ENCODE data around the gene MIEN1.

Gene MIEN1

DNA sequence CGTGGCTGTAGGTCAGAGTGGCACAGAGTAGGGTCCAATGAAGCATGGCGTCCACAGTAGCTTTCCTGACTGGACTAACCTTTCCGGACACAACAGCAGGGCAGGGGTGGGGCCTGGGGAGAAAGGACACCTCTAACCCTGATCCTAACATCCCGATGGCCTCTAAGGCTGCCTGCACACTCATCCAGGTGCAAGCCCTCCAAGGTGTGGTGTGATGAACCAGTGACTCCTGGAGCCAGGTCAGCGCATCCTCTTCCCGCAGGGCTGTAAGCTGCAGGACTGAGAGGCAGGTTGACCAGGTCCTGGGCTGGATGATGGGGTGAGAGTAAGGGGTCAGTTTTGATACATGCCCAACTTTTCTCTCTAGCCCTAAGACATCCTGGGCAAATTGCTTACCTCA is 33.6 kb downstream of the MIEN1 start:
- no peak for DNase-seq

DNA sequence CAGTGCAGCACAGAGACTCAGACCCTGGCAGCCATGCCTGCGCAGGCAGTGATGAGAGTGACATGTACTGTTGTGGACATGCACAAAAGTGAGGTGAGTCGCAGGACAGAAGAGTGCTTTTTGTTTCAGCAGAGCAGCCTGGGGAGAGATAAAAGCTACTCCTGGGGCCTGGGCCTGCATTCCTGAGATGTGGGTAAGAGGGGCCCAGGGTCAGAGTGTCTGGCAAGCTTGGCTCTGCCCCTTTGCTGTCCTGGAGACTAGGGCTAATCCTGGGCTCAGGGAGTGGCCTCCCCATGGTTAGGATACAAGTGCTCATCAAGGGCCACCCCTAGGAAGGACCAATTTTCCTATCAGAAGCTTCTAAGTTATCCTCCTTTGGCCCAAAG is 35.2 kb downstream of the MIEN1 start:
- DNase-seq: no peak

- no peak for DNase-seq
These were observed 35.7 kb downstream of the MIEN1 start for GRCh38 chr17:39694593-39694992.

GRCh38 chr17:39688945-39689344 is 41.4 kb downstream of the MIEN1 start:
- DNase-seq: no peak

DNA sequence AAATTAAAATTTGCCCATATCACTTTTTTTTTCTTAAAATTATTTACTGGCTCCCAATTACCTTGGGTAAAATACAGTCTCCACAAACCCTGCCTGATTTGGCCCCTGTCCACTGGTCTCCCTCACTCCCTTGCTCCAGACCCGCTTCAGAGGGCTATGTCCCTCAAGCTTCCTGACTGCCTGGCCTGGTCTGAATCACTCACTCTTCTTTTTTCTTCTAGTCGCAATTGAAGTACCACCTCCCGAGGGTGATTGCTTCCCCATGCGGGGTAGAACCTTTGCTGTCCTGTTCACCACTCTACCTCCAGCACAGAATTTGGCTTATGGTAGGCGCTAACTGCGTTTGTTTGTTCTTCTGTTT is 41.9 kb downstream of the MIEN1 start:
- no peak for DNase-seq

GRCh38 chr17:39687546-39688474 is 42.5 kb downstream of the MIEN1 start, which contains the start of gene PGAP3:
PGAP3 (minus strand) TSS chr17:39688057; CDS start chr17:39688014, 43 bp downstream.
- DNase-seq: peak; percentile 78 to 84

DNA sequence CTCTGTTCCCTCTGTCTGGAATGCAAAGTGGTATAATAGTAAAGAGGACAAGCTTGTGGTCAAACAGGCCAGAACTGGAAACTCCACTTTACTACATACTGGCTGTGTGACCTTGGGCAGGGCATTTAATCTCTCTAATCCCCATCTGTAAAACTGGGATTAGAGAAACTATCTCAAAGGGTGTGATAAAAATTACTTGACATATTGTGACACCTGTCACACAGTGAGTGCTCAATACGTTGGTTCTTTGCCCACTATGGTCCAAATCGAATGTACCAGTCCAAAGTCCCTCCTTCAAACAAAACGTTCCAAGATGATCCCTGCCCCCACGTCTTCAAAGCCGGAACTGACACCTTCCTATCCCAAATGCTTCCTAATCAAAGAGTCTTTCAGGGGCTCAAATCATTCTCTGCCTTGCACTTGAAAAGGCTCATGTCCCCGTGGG is 43.2 kb downstream of the MIEN1 start:
- DNase-seq: no peak

DNA sequence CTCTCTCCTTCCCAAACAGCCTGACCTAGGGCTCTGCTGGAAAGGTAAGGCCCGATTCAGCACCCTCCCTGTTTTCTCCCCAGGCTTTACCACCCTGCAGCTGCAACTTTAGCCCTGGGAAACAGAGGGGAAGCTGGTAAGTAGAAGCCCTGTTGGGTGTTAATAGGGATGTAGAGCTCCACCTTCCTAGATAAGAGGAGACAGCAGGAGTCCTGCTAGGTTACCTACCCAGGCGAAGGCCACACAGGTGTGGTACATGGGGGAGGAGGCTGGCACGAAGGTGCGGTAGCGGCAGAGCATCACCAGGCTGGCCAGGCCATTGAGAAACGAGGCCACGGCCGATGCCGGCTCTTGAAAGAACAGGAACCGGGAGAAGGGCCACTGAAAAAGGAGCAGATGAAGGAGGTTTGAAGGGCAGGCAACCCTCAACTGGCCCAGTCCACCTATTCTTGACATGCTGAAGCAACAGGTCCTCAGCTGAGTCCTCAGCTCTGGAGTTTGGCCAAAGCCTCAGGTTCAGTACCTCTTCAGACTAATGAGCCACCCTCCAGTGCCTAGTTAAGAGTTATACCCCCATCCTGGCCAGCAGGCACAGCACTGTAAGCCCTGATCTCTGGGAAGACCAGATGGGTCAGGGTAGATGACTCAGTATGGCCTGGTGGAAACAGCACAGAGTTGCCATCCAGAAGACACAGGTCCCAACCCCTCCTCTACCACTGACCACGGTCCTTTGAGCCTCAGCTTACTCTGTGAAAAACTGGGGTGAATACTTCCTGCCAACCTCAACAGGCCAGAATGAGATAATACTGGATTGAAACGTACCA is 45.8 kb downstream of the MIEN1 start:
- no peak for DNase-seq

DNA sequence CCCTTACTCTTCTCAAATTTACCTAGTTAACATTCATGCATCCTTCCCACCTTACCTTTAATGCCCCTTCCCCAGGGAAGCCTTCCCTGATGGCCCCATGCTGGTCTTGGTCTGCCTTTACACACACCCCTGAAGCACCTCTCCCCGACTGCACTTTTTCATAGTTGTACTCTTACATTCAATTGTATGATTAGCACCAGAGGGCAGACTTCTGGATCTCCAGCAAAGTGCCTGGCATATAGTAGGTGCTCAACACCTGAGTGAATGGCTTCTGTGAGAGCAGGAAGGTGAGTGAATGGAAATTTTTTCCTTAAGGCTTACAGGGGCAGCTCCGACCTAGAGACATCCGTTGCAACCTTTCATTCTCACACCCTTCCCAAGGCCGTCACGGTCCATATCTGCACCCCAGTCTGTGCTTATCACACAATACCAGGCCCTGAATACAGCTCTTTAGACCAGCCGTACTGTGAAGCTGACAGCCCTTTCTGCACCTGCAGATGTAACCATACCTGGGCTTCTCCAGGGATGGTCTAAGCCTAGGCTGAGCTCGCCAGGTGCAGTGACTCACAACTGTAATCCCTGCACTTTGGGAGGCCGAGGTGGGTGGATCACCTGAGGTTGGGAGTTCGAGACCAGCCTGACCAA is 46.9 kb downstream of the MIEN1 start:
- no peak for DNase-seq

DNA sequence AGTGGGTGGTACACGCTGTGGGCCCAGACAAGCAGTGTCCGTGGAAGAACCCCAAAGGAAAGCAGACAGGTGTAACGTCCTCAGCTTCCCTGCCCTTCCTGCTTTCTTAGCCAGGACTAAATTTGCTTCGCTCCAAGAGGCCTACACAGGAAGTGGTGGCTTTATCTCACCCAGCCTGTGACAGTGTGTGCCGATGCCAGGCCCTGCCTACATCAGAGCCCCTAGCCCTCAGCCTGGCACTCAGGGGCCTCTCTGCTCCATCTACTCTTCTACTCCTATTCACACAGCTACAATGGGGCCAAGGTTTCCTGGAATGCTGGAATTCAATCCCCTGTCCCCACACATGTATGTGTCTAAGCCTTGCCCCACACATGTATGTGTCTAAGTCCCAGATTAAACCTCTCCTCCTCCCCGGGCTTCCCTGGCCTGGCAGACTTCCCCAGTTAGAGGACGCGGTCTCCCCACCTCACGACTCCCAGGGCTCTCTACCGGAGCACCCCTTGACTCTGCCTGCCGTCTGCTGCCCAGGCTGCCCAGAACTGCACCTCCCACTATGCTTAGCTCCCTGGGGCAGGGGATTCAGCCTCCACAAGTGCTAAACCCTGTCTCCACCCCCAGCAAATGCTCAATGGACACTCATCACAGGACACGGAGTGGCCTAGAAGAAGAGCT is 50.7 kb downstream of the MIEN1 start:
- DNase-seq: peak in 1 of 2 donors; percentile 38
